CD4-positive, alpha-beta T cell treated with Interleukin-21 for 1 hour (primary cell): ENCODE measurements around the gene LHFPL5.

Source experiments
- DNase-seq: peaks from one replicate; pipeline ENCODE4 v3.0.0-alpha.2; 2020

Gene LHFPL5

DNA sequence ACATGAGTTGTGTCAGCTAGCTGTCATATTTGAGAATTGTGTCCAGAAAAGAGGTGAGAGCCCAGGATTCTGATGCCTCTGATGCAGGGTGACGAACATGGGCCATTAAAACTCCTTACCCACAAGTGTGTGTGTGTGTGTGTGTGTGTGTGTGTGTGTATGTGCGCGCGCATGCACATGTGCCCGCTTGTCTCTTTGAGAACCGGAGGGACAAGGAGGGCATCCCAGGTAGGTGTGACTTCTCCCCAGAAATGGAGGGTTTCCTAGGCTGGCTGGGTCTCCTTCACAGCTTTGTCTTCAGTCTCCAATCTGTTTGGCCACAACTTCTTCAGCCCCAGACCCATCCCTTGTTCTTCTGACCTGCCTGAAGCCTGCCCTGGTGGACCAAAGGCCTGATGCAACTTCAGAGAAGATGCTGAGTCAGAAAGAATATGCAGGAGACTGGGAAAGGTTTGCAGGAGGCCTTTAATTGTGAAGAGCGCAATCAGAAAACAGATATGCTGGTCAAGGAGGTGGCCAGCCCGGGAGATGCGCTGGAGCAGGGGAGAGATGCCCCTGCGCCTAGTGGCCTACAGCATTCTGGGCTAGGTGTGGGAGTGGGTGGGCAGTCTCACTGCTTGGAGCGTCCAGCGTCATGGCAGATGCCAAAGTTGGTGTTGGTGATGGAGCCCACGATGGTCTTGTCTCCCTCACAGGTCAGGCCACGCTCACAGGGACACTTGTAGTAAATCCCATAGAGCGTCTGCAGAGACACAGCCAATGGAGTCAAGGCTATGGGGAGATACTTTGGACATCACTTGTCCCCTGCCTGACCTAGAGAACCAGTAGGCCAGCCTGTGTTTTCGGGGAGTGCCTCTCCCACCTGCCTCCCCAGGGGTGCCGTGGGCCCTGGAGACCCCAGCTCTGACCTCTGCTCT, 10.4 kb upstream of the LHFPL5 start:
- no peak for DNase-seq

DNA sequence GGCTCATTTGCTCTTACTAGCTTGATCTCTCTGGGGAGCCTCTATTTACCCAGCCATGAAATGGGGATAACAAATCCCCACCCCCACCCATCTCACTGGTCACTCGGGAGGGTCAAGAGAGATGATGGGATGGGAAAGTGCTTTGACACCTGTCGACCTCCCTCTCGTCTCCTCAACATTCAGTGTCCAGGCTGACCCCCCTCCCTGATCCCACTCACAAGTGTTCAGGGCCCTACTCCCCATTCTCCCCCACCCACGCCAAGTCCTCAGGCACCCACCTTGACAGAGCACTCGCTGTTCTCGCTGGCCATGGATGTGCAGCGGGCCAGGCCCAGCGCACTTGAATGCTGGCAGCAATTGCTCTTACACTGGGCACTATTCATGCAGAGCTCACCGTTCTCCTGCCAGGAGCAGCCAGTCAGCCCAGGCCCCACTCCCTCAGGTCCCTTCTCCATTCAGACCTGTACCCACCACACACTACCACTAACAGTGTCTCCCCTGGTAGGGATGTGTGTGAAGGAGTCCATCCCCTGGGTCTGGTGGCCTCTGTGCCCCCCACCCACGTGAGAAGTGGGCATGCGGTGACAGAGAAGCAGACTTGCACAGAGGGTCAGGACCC, 9.6 kb upstream of the LHFPL5 start:
- DNase-seq, result no peak

DNA sequence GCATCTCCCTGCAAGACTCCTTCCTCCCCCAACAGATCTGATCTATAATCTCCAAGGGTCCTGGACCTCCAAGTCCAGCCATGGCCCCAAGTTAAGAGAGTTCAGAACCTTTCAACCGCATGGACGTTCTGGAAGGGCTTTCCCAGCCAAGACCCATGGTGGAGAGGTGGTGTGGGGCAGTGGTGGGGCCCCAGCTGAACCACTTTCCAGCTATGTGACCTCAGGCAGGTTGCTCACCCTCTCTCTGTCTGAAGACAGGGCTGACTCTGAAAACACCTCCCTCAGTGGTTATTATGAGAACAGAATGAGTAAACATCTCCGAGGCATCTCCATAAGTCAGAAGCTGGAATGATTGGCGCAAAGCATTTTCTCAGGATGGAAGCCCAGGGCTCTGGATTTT, 8.9 kb upstream of the LHFPL5 start:
- DNase-seq, result no peak

DNA sequence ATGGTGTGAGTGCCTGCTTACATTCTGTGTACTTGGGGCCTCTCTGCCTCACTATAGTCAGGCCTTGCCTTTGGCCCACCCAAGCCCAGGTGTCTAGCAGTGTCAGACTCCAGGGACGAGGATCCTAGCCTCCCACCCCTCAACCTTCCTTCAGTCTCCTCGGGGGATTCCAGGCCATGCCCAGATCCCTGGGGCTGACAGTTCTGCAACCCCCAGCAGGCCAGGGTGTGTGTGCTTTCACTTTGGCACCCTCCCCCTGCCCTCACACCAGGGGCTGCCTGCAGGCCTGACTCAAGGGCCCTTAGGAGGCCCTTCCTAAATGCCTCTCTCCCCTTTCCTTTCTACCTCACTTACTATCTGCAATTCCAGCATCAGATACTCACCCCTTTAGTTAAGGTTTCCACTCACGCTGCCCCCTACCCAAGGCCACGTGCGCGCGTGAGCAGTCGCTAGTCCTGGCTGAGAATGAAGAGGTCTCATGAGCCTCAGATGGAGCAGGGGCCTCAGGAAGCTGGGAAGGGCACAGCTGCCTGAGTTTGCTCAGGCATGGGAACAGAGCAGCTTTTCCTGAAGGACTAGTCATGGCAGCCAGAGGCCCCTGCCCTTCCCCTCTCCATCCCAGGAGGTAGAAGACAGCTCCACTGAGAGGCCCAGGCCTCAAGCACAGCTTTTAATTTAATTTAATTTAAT, 7.2 kb upstream of the LHFPL5 start:
- DNase-seq, result no peak

DNA sequence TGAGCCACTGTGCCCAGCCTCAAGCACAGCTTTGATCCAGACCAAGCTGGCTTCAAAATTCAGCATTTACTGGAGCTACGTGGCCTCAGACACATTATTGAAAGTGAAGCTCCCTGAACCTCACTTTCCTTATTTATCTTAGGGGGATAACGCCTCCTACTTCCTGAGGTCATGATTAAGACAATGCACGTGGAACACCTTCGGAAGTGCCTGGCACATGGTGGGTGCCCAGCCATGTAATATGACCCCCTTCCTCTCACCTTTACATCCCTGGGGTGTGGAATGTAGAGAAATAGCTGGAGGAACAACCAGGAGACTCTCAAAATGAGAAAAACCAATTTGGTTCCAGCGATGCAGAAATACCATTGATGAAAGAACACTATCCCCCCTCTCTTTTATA, 6.4 kb upstream of the LHFPL5 start:
- no peak for DNase-seq

DNA sequence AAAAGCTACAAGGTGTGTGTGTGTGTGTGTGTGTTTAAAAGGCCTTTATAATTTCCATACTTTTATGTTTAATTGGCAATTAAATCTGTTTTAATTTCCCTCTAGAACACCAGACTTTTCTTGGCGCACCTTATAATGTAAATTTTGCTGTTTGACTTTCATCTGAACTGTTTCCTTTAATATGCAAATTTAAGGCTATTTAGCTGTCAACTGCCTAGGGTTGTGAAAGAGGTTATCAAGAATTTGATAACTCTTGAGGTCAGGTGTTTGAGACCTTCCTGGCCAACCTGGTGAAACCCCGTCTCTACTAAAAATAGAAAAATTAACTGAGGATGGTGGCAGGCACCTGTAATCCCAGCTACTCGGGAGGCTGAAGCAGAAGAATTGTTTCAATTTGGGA, 4.0 kb upstream of the LHFPL5 start:
- no peak for DNase-seq

DNA sequence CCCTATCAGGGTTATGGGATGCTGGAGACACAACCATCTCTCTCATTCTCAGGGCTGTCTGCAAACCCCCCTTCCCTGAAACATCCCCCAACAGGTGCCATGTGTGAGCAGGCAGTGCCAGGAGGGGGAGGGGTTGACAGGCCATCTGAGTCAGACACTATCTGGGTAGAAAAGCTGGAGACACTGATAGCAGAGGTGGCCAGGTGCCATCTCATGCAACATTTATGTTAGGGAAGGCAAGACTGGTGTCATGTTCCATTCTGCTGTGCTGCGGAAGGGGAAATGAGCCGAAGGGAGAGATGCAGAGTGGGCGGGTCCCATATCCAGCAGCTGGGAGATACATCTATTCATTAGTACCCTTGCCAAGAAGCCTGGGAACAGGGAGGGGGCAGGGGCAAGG, 3.5 kb downstream of the LHFPL5 start:
- DNase-seq, result no peak

DNA sequence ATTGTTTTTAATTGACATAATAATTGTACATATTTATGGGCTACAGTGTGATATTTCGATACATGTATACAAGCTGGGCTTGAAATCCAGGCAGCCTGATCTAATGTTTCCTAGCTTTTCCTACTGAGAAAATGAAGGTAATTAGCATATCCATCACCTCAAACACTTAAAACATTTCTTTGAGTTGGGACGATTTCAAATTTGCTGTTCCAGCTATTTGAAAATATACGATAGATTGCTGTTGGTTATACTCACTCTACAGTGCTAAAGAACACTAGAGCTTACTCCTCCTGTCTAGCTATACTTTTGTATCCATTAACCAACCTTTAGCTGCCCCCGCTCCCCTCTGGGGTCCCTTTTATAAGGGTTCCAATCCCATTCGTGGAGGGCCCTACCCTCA, 4.7 kb downstream of the LHFPL5 start:
- no peak for DNase-seq

DNA sequence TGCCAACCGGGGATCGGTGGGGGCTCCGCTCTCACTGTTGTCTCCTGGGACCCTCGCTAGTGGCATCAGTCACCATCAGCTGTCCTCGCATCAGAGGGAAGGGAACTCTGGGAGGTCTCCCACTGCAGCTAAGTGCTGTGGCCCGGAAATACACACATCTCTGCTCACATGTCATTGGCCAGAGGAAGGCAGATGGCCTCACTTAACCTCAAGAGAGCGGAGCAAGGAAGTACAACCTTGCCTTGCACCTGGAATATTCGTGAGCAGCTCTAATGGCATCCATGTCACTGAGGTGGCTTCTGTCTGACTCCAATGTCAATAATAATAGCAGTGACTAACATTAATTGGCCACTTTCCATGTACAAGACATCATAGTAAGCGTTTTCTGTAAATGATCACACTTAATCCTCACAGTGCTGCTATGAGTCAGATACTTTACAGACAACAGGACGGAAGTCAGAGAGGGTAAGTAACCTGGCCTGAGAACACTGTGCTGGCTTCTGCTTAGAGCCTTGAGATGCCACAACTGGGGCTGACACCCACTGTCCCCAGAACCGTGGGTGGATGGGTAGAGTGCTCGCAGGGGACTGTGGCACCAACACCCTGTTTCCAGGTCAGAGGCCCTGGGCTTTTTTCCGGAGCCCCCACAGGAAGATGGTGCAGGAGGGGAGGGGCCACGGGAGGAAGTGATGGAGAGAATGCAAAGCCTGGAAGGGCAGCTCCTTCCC, 6.0 kb downstream of the LHFPL5 start:
- no peak for DNase-seq

DNA sequence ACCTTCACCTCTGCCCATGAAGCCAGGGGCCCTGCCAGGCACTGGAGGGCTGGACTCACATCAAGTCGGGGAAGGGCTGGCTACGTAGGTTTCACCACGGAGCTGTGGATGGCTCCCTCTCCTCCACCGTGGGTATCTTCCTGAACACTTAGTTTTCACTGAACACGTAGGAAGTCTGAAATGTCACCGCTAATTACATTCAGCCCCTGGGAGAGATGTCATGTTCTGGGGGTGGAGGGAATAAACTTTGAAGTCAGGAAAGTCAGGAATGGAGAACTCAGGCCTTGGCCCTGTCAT, 6.5 kb downstream of the LHFPL5 start:
- DNase-seq, result no peak

DNA sequence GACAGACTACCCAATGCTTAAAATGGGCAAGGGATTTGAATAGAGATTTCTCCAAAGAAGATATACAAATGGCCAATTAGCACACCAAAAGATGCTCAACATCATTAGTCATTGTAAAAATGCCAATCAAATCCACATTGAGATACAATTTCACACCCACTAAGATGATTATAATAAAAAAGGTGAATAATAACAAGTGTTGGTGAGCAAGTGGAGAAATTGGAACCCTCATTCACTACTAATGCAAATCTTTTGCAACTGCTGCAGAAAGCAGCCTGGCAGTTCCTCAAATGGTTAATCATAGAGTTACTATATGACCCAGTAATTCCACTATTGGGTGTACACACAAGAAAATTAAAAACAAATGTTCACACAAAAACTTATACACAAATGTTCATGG, 12.4 kb downstream of the LHFPL5 start:
- no peak for DNase-seq

DNA sequence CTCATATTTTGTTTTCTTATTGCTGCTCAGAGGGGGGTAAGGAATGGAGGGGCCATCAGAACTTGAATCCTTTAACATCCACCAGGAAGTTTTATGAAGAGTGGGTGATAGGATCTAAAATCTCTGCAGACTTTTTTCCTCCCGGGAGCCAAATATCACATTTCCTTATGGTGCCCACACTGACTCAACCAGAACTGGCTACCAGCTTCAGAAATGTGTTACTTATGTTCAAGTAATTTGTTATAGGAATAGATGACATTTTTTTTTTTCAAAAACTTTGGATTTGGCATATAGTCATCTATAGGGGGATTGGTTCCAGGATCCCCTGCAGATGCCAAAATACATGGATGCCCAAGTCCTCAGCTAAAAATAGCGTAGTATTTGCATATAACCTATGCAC, 18.4 kb downstream of the LHFPL5 start:
- no peak for DNase-seq

DNA sequence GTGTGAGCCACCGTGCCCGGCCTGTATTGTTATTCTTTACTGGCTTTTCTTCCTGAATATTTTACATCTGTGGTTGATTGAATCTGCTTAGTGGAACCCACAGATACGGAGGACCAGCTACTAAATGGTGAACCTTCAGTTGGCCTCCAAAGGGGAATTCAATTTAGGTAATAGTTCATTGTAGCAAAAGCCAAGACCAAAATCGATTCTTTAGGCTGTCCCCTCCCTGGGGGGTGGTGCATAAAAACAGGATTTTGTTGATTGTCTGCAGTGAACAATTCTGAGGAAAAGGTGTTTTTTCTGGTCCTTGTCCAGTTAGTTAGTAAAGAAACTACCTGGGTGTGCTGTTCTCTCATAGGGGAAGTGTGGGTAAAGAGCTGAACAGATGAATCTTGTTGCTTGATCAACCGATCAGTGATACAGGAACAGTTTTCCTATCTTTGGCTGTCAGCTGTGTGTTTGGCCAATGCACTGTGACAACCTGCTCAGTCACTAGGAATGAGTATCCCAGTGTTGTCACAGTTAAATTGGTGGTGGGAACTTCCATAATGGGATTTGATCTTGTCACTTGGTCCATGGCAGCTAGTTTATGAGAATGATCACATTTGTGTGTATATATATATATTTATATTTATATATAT, 19.5 kb downstream of the LHFPL5 start:
- DNase-seq, result no peak

DNA sequence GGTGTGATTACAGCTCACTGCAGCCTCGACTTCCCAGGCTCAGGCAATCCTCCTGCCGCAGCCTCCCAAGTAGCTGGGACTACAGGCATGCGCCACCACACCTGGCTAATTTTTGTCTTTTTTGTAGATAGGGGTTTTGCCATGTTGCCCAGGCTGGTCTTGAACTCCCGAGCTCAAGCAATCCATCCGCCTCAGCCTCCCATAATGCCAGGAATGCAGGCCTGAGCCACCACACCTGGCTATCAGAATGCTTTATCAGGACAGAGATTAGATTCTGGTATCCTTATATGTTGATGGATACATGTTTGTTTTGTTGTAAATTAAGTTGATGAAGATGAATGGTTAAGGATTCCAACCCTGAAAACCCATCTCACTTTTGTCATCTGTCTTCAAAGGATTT, 24.2 kb downstream of the LHFPL5 start:
- no peak for DNase-seq

DNA sequence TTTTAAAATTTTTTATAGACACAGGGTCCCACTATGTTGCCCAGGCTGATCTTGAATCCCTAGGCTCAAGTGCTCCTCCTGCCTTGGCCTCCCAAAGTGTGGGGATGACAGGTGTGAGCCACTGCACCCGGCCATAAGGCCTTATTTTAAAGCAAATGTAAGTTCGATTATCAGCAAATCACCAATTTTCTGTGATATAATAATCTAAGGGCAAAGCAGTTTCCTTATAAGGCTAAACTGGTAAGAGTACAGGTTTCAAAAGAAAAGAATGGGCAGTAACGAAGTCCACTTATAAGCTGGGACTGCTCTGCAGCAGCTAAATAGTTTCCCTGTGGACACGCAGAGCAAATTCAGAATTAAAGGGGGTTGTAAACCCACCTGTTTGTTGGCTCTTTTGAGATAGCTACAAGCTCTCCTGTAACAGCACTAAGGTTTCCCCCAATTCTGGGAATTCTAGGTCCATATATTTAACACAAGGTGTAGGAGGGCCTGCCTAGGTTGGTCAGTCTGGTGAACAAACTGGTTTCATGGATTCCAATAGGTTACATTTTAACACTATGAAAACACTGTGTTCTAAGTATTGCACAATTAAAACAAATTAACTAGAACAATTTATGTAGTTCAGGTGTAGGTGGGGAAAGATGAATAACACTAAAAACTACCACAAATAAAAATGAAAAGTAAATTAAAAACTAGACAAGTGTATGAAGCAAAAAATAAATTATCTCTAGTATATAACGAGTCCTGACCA, 26.3 kb downstream of the LHFPL5 start:
- DNase-seq, result no peak

DNA sequence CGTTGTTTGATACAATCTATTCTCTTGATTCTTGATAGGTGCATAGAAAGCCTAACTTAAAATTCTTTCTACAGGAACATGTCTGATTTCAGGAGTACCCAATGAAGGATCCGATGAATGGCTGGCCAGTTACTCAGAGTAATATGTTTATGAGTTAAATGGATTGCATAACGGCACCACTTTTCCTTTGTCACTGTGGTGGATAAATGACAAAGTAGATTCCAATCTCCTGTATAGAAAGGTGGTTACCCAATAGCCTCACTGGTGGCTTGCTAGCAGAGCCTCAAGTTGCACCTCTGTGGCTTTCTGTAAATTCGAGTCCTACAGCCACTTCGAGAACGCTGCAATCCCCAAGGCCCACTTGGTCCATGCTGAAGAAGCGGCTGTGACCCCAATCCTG, 28.4 kb downstream of the LHFPL5 start:
- DNase-seq, result no peak

DNA sequence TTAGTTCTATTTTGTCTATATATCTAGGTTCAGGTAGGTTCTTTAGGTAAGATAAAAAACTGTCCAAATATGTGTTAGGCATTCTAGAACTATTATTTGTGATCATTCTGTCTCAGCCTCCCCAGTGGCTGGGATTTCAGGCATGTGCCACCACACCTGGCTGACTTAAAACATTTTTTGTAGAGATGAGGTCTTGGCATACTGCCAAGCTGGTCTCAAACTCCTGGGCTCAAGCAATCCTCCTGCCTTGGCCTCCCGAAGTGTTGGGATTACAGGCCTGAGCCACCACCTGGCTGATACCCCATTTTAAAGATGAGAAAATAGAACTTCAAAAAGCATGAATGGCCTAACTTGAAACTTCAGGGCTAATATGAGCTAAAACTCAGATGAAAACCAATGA, 33.9 kb downstream of the LHFPL5 start:
- no peak for DNase-seq

DNA sequence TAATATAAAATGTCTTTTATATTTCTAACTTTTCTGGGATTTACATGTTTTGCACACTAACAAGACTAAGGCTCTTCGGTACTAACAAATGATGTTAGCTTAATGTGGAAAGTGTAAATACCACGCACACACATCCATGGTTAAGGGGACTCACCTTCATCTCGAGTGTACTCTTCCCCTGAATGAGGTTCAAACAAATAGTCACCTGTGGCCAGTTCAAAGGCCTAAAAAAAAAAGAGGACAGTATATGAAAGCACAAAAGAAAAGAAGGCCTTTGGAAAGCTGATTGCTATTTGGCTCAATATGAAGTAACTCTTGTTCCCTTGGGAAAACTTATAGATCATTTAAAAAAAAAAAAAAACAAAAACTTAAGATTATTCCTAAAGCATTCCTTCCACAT, 37.2 kb downstream of the LHFPL5 start:
- DNase-seq, result no peak

DNA sequence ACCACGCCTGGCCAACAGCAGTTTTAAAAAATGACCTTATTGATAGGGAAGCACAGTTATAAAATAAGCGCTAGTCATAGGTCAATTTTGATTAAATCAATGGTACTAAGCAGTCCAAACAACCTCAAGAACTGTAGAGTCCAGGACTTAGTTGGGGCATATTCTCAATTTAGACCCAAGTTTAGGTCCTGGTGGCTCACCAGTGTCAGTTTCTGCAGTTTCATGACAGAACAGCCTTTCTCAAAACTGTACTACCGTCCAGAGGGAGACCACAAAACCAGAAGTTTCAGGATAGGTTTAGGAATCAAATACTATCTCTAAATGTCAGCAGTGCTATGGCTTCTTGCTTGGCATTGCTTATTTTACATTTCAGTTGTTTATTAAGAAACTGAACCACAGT, 39.1 kb downstream of the LHFPL5 start:
- no peak for DNase-seq

DNA sequence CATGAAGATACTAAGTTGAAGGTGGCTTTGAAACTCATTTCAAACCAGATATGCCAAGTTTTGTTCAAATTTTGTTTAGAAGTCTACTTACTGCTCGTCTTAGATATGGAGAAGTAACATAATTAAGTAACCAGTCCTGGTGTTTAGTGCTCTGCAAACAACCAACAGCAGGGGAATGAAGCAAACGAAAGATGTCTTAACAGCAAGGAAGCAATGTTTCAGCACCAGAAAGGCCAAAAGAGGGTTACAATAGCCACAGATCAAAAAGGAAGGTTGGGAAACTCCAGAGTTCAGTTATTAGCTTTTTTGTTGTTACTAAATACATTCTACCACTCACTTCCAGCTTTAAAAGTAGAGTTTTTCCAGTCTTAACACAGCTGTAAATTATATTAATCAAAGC, 45.1 kb downstream of the LHFPL5 start:
- no peak for DNase-seq

DNA sequence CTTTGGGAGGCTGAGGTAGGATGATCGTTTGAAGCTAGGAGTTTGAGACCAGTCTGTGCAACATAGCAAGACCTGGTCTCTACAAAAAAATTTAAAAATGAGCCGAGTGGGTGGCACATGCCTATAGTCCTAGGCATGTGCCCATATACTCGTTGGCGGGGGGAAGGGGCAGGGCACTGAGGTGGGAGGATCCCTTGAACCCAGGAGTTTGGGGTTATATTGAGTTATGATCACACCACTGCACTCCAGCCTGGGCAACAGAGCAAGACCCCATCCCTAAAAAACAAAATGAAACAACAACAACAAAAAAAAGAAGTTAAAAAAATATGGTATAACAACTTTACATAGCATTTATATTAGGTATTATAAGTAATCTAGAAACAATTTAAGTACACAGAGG, 47.8 kb downstream of the LHFPL5 start:
- DNase-seq, result no peak

DNA sequence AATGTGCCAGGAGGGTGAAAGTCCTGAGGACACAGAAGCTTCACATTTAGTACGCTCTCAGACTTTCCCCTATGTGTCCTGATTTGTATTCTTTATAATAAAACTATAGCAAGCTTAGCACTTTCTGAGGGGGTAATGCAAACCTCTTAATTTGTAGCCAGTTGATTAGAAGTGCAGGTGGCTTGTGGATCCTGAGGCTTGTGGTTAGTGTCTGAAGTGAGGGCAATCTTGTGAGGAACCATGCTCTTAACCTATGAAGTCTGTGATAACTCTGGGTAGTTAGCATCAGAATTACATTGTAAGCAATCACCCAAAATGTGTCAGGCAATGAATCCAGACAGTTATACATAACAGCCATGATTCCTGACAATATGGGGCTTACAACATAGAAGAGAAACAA, 51.1 kb downstream of the LHFPL5 start:
- DNase-seq, result no peak
